Endodermal cell (in vitro differentiated cells): Measurements from ENCODE around the gene NRXN3. TPM values are rescaled to one million over a fixed set of nuclear protein-coding genes. Genes with fewer than 3 reads are reported as not detected.

Experiments
- DNase-seq: peaks from one replicate; pipeline ENCODE4 v3.0.0-alpha.2; 2017
- H3K27ac ChIP-seq: 2 replicates; pipeline ENCODE4 v1.5.1; 2013; ENCODE audit warnings: mild to moderate bottlenecking, low read depth, low read length, moderate library complexity
- H3K27me3 ChIP-seq: 2 replicates; pipeline ENCODE4 v1.6.1; 2013; ENCODE audit warnings: mild to moderate bottlenecking, low read length, moderate library complexity; ENCODE audit not compliant: insufficient read depth, control insufficient read depth, poor library complexity, severe bottlenecking
- H3K36me3 ChIP-seq: 2 replicates; pipeline ENCODE4 v1.7.0; 2013; ENCODE audit warnings: mild to moderate bottlenecking, low read length, moderate library complexity; ENCODE audit not compliant: control insufficient read depth, insufficient read depth
- H3K4me1 ChIP-seq: one replicate; pipeline ENCODE4 v1.7.0; 2013; ENCODE audit warnings: low read length; ENCODE audit not compliant: control insufficient read depth, insufficient read depth
- H3K4me3 ChIP-seq: 2 replicates; pipeline ENCODE4 v1.5.1; 2013; ENCODE audit warnings: mild to moderate bottlenecking, low read length, moderate library complexity
- H3K9ac ChIP-seq: 2 replicates; pipeline ENCODE4 v1.6.1; 2013; ENCODE audit warnings: mild to moderate bottlenecking, low read length, moderate library complexity; ENCODE audit not compliant: poor library complexity, severe bottlenecking; ENCODE audit errors: extremely low read depth
- H3K9me3 ChIP-seq: 2 replicates; pipeline ENCODE4 v1.6.1; 2013; ENCODE audit warnings: mild to moderate bottlenecking, low read length, moderate library complexity; ENCODE audit not compliant: control insufficient read depth
- H3K27ac Mint-ChIP-seq: 2 replicates; pipeline ENCODE4 v1.8.0; 2020; ENCODE audit warnings: mixed read lengths
- H3K27me3 Mint-ChIP-seq: 2 replicates; pipeline ENCODE4 v1.8.0; 2021; ENCODE audit warnings: mild to moderate bottlenecking, mixed read lengths; ENCODE audit not compliant: insufficient read depth
- H3K36me3 Mint-ChIP-seq: 2 replicates; pipeline ENCODE4 v1.8.0; 2020; ENCODE audit warnings: low read depth, mixed read lengths
- H3K4me1 Mint-ChIP-seq: 2 replicates; pipeline ENCODE4 v1.8.0; 2020; ENCODE audit warnings: mixed read lengths
- H3K4me3 Mint-ChIP-seq: 2 replicates; pipeline ENCODE4 v1.8.0; 2020; ENCODE audit warnings: mild to moderate bottlenecking, moderate library complexity, mixed read lengths
- H3K9me3 Mint-ChIP-seq: 2 replicates; pipeline ENCODE4 v1.8.0; 2020; ENCODE audit warnings: mild to moderate bottlenecking, mixed read lengths
- WGBS, 2 experiments: methylation state at CpG; one replicate each; pipeline versions ENCODE4 v1.1.5 to v1.1.7; 2013; ENCODE audit warnings: missing lambda C conversion rate in 2 of 2, mixed read lengths in 1 of 2; ENCODE audit not compliant: insufficient coverage in 1 of 2, insufficient read length in 1 of 2; 5-methylcytosine and 5-hydroxymethylcytosine counted together
- total RNA-seq, 2 donors: library from RNA; stranded (reverse); fragmentation: NEBNext Ultra II Directional in 1 of 2; extraction: Animal tissue kit (Norgen Biotek cat#: 25700) in 1 of 2; gene quantifications; 2 replicates in 1 of 2; 3 replicates in 1 of 2; pipeline ENCODE4 v1.2.1, GENCODE V29; 2021
- TF ChIP-seq, protein P1 (sequence below): fragments of 200-600 bp; sonication (generic); conservative IDR thresholded peaks from 2 replicates; pipeline ENCODE4 v1.5.0; 2021; ENCODE audit warnings: antibody characterized with exemption, mild to moderate bottlenecking

NRXN3 gene
- total RNA-seq, 2 donors from 2014 or later: 20.9 to 21.4 TPM

DNA sequence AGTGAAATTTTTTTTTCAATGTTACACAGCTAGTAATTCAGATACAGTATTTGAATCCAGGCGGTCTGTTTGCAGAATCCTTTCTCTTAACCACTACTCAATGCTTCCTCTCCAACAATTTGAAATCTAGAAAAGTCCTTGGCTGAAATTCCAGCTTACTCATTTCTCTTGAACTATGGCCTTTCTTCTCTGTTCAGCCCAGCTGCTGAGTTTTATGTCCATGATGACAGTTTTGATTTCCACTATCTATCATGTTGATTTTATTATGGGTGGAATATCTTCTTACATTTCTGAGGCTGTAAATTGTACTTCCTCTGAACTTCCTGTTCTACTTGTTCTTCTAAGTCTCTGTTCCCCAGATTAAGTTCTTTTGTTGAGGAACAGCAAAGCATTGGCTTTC lies 1725.8 kb downstream of the NRXN3 start:
- Mint-ChIP-seq H3K36me3 (no peaks in the 10 kb centered on the region), H3K27ac (no peak overlapping the region), H3K4me1 (peaks cover 12% of the 10 kb centered on the region), H3K4me3 (no peak overlapping the region), H3K9me3 (peaks cover 1% of the 10 kb centered on the region), H3K27me3 (peaks cover 22% of the 10 kb centered on the region)
- no peaks in the 10 kb centered on the region for H3K9me3 ChIP-seq
- DNase-seq: no peak
- 83 to 92% methylated on average over 1 of the region's 1 CpG for WGBS, 2 experiments
- H3K36me3 ChIP-seq: no peaks in the 10 kb centered on the region
- no peak overlapping the region for H3K4me3 ChIP-seq
- H3K9ac ChIP-seq: no peak overlapping the region
- TF ChIP-seq, protein P1, sequence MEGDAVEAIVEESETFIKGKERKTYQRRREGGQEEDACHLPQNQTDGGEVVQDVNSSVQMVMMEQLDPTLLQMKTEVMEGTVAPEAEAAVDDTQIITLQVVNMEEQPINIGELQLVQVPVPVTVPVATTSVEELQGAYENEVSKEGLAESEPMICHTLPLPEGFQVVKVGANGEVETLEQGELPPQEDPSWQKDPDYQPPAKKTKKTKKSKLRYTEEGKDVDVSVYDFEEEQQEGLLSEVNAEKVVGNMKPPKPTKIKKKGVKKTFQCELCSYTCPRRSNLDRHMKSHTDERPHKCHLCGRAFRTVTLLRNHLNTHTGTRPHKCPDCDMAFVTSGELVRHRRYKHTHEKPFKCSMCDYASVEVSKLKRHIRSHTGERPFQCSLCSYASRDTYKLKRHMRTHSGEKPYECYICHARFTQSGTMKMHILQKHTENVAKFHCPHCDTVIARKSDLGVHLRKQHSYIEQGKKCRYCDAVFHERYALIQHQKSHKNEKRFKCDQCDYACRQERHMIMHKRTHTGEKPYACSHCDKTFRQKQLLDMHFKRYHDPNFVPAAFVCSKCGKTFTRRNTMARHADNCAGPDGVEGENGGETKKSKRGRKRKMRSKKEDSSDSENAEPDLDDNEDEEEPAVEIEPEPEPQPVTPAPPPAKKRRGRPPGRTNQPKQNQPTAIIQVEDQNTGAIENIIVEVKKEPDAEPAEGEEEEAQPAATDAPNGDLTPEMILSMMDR: no peak
- H3K4me1 ChIP-seq: no peaks in the 10 kb centered on the region
- peaks cover 25% of the 10 kb centered on the region for H3K27me3 ChIP-seq
- H3K27ac ChIP-seq: no peak overlapping the region

DNA sequence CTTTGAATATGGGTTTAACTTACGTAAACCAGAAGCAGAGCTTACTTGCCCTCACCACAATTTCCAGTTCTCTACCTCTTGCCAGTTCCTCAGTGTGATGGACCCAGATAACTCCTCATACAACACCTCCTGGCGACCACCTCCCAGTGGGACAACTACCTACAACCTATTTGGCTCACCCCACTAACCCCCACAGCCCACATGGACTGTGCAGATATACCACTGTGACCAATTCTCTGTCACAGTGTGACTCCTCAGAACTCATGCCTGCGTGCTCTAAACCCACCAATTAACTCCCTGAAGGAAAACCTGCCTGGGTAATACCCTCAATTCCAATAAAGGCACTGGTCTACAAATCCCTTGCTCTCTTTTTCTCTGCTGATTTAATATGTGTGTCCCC lies 1729.4 kb downstream of the NRXN3 start:
- Mint-ChIP-seq H3K36me3 (no peaks in the 10 kb centered on the region), H3K27me3 (peaks cover 16% of the 10 kb centered on the region), H3K4me1 (no peaks in the 10 kb centered on the region), H3K4me3 (no peak overlapping the region), H3K9me3 (peaks cover 1% of the 10 kb centered on the region), H3K27ac (no peak overlapping the region)
- H3K9ac ChIP-seq: no peak overlapping the region
- no peaks in the 10 kb centered on the region for H3K9me3 ChIP-seq
- no peaks in the 10 kb centered on the region for H3K36me3 ChIP-seq
- no peak for DNase-seq
- 87 to 100% methylated on average over 2 to 3 of the region's 3 CpGs for WGBS, 2 experiments
- H3K27ac ChIP-seq: no peak overlapping the region
- H3K4me1 ChIP-seq: no peaks in the 10 kb centered on the region
- H3K4me3 ChIP-seq: no peak overlapping the region
- TF ChIP-seq, protein P1: no peak
- peaks cover 13% of the 10 kb centered on the region for H3K27me3 ChIP-seq

DNA sequence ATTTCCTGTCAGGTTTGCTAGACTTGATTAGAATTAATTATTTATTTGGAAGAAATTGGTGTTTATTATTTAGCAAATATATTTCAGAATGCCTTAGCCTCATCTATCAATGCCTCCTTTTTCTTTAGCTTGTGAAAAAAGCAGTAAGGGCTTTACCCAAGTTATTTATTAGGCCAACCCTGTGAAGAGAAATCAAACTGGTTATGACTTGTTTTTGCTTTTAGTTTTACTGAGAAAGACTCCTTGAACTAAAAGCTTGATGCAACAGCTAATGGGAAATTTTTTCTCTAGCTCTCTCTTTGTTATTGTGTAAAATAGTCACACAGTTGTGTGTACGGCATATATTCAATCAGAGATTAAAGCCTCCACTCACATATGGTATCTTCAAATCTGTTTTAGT lies 1734.3 kb downstream of the NRXN3 start:
- WGBS, 2 experiments: 100% methylated on average over 1 of the region's 1 CpG; no CpG with 5 or more reads in 1 of the 2 experiments
- no peaks in the 10 kb centered on the region for H3K27me3 Mint-ChIP-seq

More for the DNA sequence above, 1734.3 kb downstream of the NRXN3 start:
- Mint-ChIP-seq H3K9me3 (no peaks in the 10 kb centered on the region), H3K4me3 (no peak overlapping the region), H3K36me3 (no peaks in the 10 kb centered on the region), H3K4me1 (no peaks in the 10 kb centered on the region), H3K27ac (no peak overlapping the region)
- H3K4me3 ChIP-seq: no peak overlapping the region
- H3K4me1 ChIP-seq: no peaks in the 10 kb centered on the region
- peaks cover 3% of the 10 kb centered on the region for H3K27me3 ChIP-seq
- no peak overlapping the region for H3K9ac ChIP-seq
- no peaks in the 10 kb centered on the region for H3K9me3 ChIP-seq
- no peaks in the 10 kb centered on the region for H3K36me3 ChIP-seq
- TF ChIP-seq, protein P1: no peak
- H3K27ac ChIP-seq: no peak overlapping the region
- no peak for DNase-seq
